Mesenchymal stem cell (in vitro differentiated cells and primary cell): ENCODE measurements around the gene GGA1.

Experiments
- DNase-seq: peaks from one replicate; pipeline ENCODE4 v3.0.0-alpha.2; 2013
- H2AFZ ChIP-seq: one replicate; pipeline ENCODE4 v1.6.1; 2013; ENCODE audit warnings: low read depth, mild to moderate bottlenecking, control low read depth, inconsistent platforms, low read length, moderate library complexity
- H2AK5ac ChIP-seq: 2 replicates; pipeline ENCODE4 v1.6.1; 2013; ENCODE audit warnings: low read length, moderate library complexity, mild to moderate bottlenecking, inconsistent platforms; ENCODE audit not compliant: severe bottlenecking
- H2BK120ac ChIP-seq: one replicate; pipeline ENCODE4 v1.6.1; 2013; ENCODE audit warnings: low read depth, mild to moderate bottlenecking, inconsistent platforms, low read length, moderate library complexity
- H2BK12ac ChIP-seq, 2 experiments: one replicate each; pipeline ENCODE4 v1.6.1; 2013; ENCODE audit warnings: inconsistent platforms in 2 of 2, low read length in 2 of 2, mild to moderate bottlenecking in 2 of 2, moderate library complexity in 2 of 2, control low read depth in 1 of 2
- H2BK15ac ChIP-seq: one replicate; pipeline ENCODE4 v1.6.1; 2013; ENCODE audit warnings: mild to moderate bottlenecking, low read depth, inconsistent platforms; ENCODE audit not compliant: poor library complexity, severe bottlenecking
- H2BK5ac ChIP-seq: 2 replicates; pipeline ENCODE4 v1.6.1; 2013; ENCODE audit warnings: low read depth, mild to moderate bottlenecking, low read length, control low read depth, inconsistent platforms; ENCODE audit not compliant: poor library complexity, severe bottlenecking
- H3K14ac ChIP-seq, 2 experiments: one replicate each; pipeline ENCODE4 v1.6.1; 2013; ENCODE audit warnings: inconsistent platforms in 2 of 2, low read length in 2 of 2, control low read depth in 1 of 2, mild to moderate bottlenecking in 1 of 2, moderate library complexity in 1 of 2
- H3K18ac ChIP-seq, 2 experiments: one replicate each; pipeline ENCODE4 v1.6.1; 2013; ENCODE audit warnings: inconsistent platforms in 2 of 2, low read length in 2 of 2, control low read depth in 1 of 2, low read depth in 1 of 2, mild to moderate bottlenecking in 1 of 2
- H3K23ac ChIP-seq, 2 experiments: one replicate each; pipeline ENCODE4 v1.6.1; 2013; ENCODE audit warnings: inconsistent platforms in 2 of 2, low read length in 2 of 2, mild to moderate bottlenecking in 2 of 2, moderate library complexity in 2 of 2, control low read depth in 1 of 2
- H3K27ac ChIP-seq: 2 replicates; pipeline ENCODE4 v1.5.1; 2013; ENCODE audit warnings: mild to moderate bottlenecking, moderate library complexity, low read length, control low read depth, inconsistent platforms; ENCODE audit not compliant: poor library complexity, severe bottlenecking
- H3K27me3 ChIP-seq, 2 experiments: 2 replicates each; pipeline versions ENCODE4 v1.6.1 to v1.7.0; 2013; ENCODE audit warnings: low read length in 2 of 2, mild to moderate bottlenecking in 2 of 2, moderate library complexity in 2 of 2, control low read depth in 1 of 2, inconsistent platforms in 1 of 2; ENCODE audit not compliant: control insufficient read depth in 1 of 2, insufficient read depth in 1 of 2
- H3K36me3 ChIP-seq, 2 experiments: 2 replicates each; pipeline versions ENCODE4 v1.6.1 to v1.7.0; 2013; ENCODE audit warnings: low read length in 2 of 2, control low read depth in 1 of 2, inconsistent platforms in 1 of 2, low read depth in 1 of 2, mild to moderate bottlenecking in 1 of 2; ENCODE audit not compliant: insufficient read depth in 2 of 2, control insufficient read depth in 1 of 2
- H3K4ac ChIP-seq, 2 experiments: one replicate each; pipeline ENCODE4 v1.6.1; 2013; ENCODE audit warnings: inconsistent platforms in 2 of 2, low read length in 2 of 2, mild to moderate bottlenecking in 2 of 2, moderate library complexity in 2 of 2, control low read depth in 1 of 2, low read depth in 1 of 2
- H3K4me1 ChIP-seq: 2 replicates; pipeline ENCODE4 v1.6.1; 2013; ENCODE audit warnings: low read depth, low read length, control low read depth; ENCODE audit not compliant: control insufficient read depth, insufficient read depth
- H3K4me2 ChIP-seq: 2 replicates; pipeline ENCODE4 v1.6.1; 2013; ENCODE audit warnings: low read length, mild to moderate bottlenecking, inconsistent platforms; ENCODE audit not compliant: poor library complexity, severe bottlenecking
- H3K4me3 ChIP-seq, 2 experiments: 2 replicates each; pipeline versions ENCODE4 v1.5.1 to v1.7.0; 2013; ENCODE audit warnings: low read length in 2 of 2, mild to moderate bottlenecking in 2 of 2, control low read depth in 1 of 2, low read depth in 1 of 2; ENCODE audit not compliant: insufficient read depth in 1 of 2
- H3K79me1 ChIP-seq: replicated peaks from 2 replicates; pipeline ENCODE4 v1.6.1; 2013; ENCODE audit warnings: mild to moderate bottlenecking, control low read depth, low read length, inconsistent platforms; ENCODE audit not compliant: poor library complexity, severe bottlenecking
- H3K9ac ChIP-seq: 2 replicates; pipeline ENCODE4 v1.7.0; 2013; ENCODE audit warnings: mild to moderate bottlenecking, low read length, moderate library complexity
- H3K9me3 ChIP-seq: 2 replicates; pipeline ENCODE4 v1.7.0; 2013; ENCODE audit warnings: mild to moderate bottlenecking, low read length; ENCODE audit not compliant: control insufficient read depth
- H4K8ac ChIP-seq: one replicate; pipeline ENCODE4 v1.6.1; 2013; ENCODE audit warnings: inconsistent platforms, mild to moderate bottlenecking, low read length, moderate library complexity
- H4K91ac ChIP-seq: one replicate; pipeline ENCODE4 v1.6.1; 2013; ENCODE audit warnings: mild to moderate bottlenecking, low read length, inconsistent platforms
- WGBS: methylation state at CpG from one replicate; pipeline ENCODE4 v1.1.7; 2013; ENCODE audit warnings: mixed read lengths; 5-methylcytosine and 5-hydroxymethylcytosine counted together

Gene GGA1

GRCh38 chr22:37633089-37633624, 24.5 kb downstream of the GGA1 start:
- H3K23ac ChIP-seq, result no peak overlapping the region
- peak overlapping the region in 1 of 2 experiments; percentile 88 for H3K14ac ChIP-seq
- peak overlapping the region; percentile 88 for H3K27ac ChIP-seq
- H3K4me1 ChIP-seq, result peaks cover 69% of the 10 kb centered on the region
- peak overlapping the region; percentile 91 to 93 for H3K4ac ChIP-seq
- H3K18ac ChIP-seq, result peak overlapping the region; percentile 84 to 94
- peak overlapping the region; percentile 47 for H2BK5ac ChIP-seq
- peak overlapping the region; percentile 86 to 98 for H2BK12ac ChIP-seq
- H2BK120ac ChIP-seq, result peak overlapping the region; percentile 91
- WGBS, result 45% methylated on average over 11 of the region's 11 CpGs
- peak overlapping the region; percentile 83 for H4K8ac ChIP-seq
- H3K4me3 ChIP-seq, result no peak overlapping the region
- no peak overlapping the region for H3K4me2 ChIP-seq
- no peaks in the 10 kb centered on the region for H3K9me3 ChIP-seq
- no peaks in the 10 kb centered on the region for H3K79me1 ChIP-seq
- no peaks in the 10 kb centered on the region for H3K27me3 ChIP-seq
- H3K9ac ChIP-seq, result peak overlapping the region; percentile 75
- no peak for DNase-seq
- peak overlapping the region; percentile 62 for H4K91ac ChIP-seq
- no peak overlapping the region for H2AFZ ChIP-seq
- peak overlapping the region; percentile 91 for H2BK15ac ChIP-seq
- peaks cover 26 to 43% of the 10 kb centered on the region in 2 experiments for H3K36me3 ChIP-seq
- H2AK5ac ChIP-seq, result peak overlapping the region; percentile 82

GRCh38 chr22:37633625-37634416, 25.2 kb downstream of the GGA1 start:
- Histone ChIP-seq H3K4me2 (peak overlapping the region; percentile 34), H3K18ac (peak overlapping the region; percentile 84 to 97), H3K23ac (peak overlapping the region in 1 of 2 experiments; percentile 71), H3K79me1 (no peaks in the 10 kb centered on the region), H3K4me3 (peak overlapping the region in 1 of 2 experiments; percentile 70), H3K4ac (peak overlapping the region; percentile 88 to 93), H3K14ac (peak overlapping the region in 1 of 2 experiments; percentile 78), H3K36me3 (peaks cover 26 to 39% of the 10 kb centered on the region in 2 experiments), H2BK15ac (peak overlapping the region; percentile 97), H2AFZ (no peak overlapping the region), H3K9me3 (no peaks in the 10 kb centered on the region), H2BK12ac (peak overlapping the region; percentile 41 to 98), H3K27ac (peak overlapping the region; percentile 88), H3K27me3 (peaks cover 0 to 2% of the 10 kb centered on the region in 2 experiments), H4K8ac (peak overlapping the region; percentile 62), H2BK5ac (peak overlapping the region; percentile 44), H2AK5ac (peak overlapping the region; percentile 82), H3K4me1 (peaks cover 74% of the 10 kb centered on the region), H4K91ac (peak overlapping the region; percentile 59), H2BK120ac (peak overlapping the region; percentile 89), H3K9ac (peak overlapping the region; percentile 75)
- peak; percentile 92 for DNase-seq
- WGBS, result 6% methylated on average over 24 of the region's 24 CpGs

GRCh38 chr22:37634417-37634924, 25.8 kb downstream of the GGA1 start:
- Histone ChIP-seq H3K9ac (peak overlapping the region; percentile 75), H2AFZ (no peak overlapping the region), H3K14ac (peak overlapping the region in 1 of 2 experiments; percentile 92), H2AK5ac (peak overlapping the region; percentile 58), H3K27ac (peak overlapping the region; percentile 88), H4K91ac (peak overlapping the region; percentile 59), H3K4ac (peak overlapping the region; percentile 9 to 93), H3K9me3 (no peaks in the 10 kb centered on the region), H2BK5ac (peak overlapping the region; percentile 44), H4K8ac (peak overlapping the region; percentile 33), H3K4me3 (peak overlapping the region in 1 of 2 experiments; percentile 70), H3K79me1 (no peaks in the 10 kb centered on the region), H3K23ac (peak overlapping the region in 1 of 2 experiments; percentile 71), H3K36me3 (peaks cover 19 to 32% of the 10 kb centered on the region in 2 experiments), H3K18ac (peak overlapping the region; percentile 84 to 97), H2BK120ac (peak overlapping the region; percentile 36), H2BK12ac (peak overlapping the region; percentile 41 to 98), H3K4me1 (peaks cover 77% of the 10 kb centered on the region), H2BK15ac (no peak overlapping the region), H3K27me3 (peaks cover 0 to 5% of the 10 kb centered on the region in 2 experiments), H3K4me2 (no peak overlapping the region)
- no peak for DNase-seq
- 37% methylated on average over 7 of the region's 8 CpGs for WGBS

- 91% methylated on average over 7 of the region's 7 CpGs for WGBS
- peak overlapping the region in 1 of 2 experiments; percentile 92 for H3K14ac ChIP-seq
- peaks cover 0 to 5% of the 10 kb centered on the region in 2 experiments for H3K27me3 ChIP-seq
- H3K9me3 ChIP-seq, result no peaks in the 10 kb centered on the region
- H3K4me3 ChIP-seq, result no peak overlapping the region
- peak overlapping the region; percentile 9 to 93 for H3K4ac ChIP-seq
- H2BK5ac ChIP-seq, result no peak overlapping the region
- H3K27ac ChIP-seq, result peak overlapping the region; percentile 88
- H4K91ac ChIP-seq, result peak overlapping the region; percentile 59
- H2BK12ac ChIP-seq, result peak overlapping the region; percentile 29 to 98
- H2AFZ ChIP-seq, result no peak overlapping the region
- no peak overlapping the region for H4K8ac ChIP-seq
- peaks cover 77% of the 10 kb centered on the region for H3K4me1 ChIP-seq
- H2BK15ac ChIP-seq, result peak overlapping the region; percentile 64
- no peak for DNase-seq
- peaks cover 14 to 25% of the 10 kb centered on the region in 2 experiments for H3K36me3 ChIP-seq
- H3K9ac ChIP-seq, result peak overlapping the region; percentile 75
- peak overlapping the region; percentile 36 for H2BK120ac ChIP-seq
- H2AK5ac ChIP-seq, result peak overlapping the region; percentile 58
- peak overlapping the region in 1 of 2 experiments; percentile 14 for H3K23ac ChIP-seq
- H3K18ac ChIP-seq, result peak overlapping the region in 1 of 2 experiments; percentile 97
- peaks cover 3% of the 10 kb centered on the region for H3K79me1 ChIP-seq
- no peak overlapping the region for H3K4me2 ChIP-seq
Observed at GRCh38 chr22:37635157-37635556, 26.5 kb downstream of the GGA1 start.
